Colonic mucosa (tissue), 4 donors: Measurements from ENCODE around the gene PROSER2. TPM values are rescaled to one million over a fixed set of nuclear protein-coding genes. Genes with fewer than 3 reads are reported as not detected.

Experiments
- DNase-seq: peaks from one replicate; pipeline ENCODE4 v3.0.0-alpha.2; 2020
- H3K27ac ChIP-seq: fragments of 200-600 bp; one replicate; pipeline ENCODE4 v1.8.0; 2021
- H3K27me3 ChIP-seq: fragments of 200-600 bp; one replicate; pipeline ENCODE4 v1.8.0; 2021
- H3K36me3 ChIP-seq: fragments of 200-600 bp; one replicate; pipeline ENCODE4 v1.8.0; 2021
- H3K4me1 ChIP-seq: fragments of 200-600 bp; one replicate; pipeline ENCODE4 v1.8.0; 2021; ENCODE audit warnings: mild to moderate bottlenecking
- H3K4me3 ChIP-seq: fragments of 200-600 bp; one replicate; pipeline ENCODE4 v1.8.0; 2021
- H3K9ac ChIP-seq, 2 donors: one replicate each; pipeline ENCODE4 v1.7.0; 2013; ENCODE audit warnings: control low read depth in 2 of 2, low read depth in 2 of 2, low read length in 2 of 2
- H3K9me3 ChIP-seq: fragments of 200-600 bp; one replicate; pipeline ENCODE4 v1.8.0; 2021
- intact Hi-C: fragments of 100-400 bp; cut with DNase I; formaldehyde crosslinking; loops from one replicate; pipeline ENCODE4 v1.14.1; 2022
- total RNA-seq, 2 donors: library from RNA; stranded (reverse); fragmentation: NEBNext Ultra II Directional in 1 of 2; extraction: Animal tissue kit (Norgen Biotek cat#: 25700) in 1 of 2; gene quantifications; one replicate each; pipeline ENCODE4 v1.2.1, GENCODE V29; 2021
- TF ChIP-seq, protein P1 (sequence below): fragments of 200-600 bp; IDR thresholded peaks from one replicate; pipeline ENCODE4 v1.8.0; 2022; ENCODE audit warnings: antibody characterized with exemption, mild to moderate bottlenecking
- donor health status: healthy.
- donor health status: DM: no; HTN: no; CAD: no.
- donor health status: DM: no; HTN: no; CAD: no.

Gene PROSER2
- total RNA-seq, 2 donors from 2014 or later, result 12.9 to 16.2 TPM

GRCh38 chr10:11828682-11829284 is 5.6 kb downstream of the PROSER2 start:
- no peaks in the 10 kb centered on the region for H3K27me3 ChIP-seq
- peaks cover 6% of the 10 kb centered on the region for H3K4me1 ChIP-seq
- H3K9me3 ChIP-seq, result no peaks in the 10 kb centered on the region
- H3K27ac ChIP-seq, result no peak overlapping the region
- H3K36me3 ChIP-seq, result no peaks in the 10 kb centered on the region
- H3K4me3 ChIP-seq, result no peak overlapping the region
- H3K9ac ChIP-seq, result no peak overlapping the region
- TF ChIP-seq, protein P1, sequence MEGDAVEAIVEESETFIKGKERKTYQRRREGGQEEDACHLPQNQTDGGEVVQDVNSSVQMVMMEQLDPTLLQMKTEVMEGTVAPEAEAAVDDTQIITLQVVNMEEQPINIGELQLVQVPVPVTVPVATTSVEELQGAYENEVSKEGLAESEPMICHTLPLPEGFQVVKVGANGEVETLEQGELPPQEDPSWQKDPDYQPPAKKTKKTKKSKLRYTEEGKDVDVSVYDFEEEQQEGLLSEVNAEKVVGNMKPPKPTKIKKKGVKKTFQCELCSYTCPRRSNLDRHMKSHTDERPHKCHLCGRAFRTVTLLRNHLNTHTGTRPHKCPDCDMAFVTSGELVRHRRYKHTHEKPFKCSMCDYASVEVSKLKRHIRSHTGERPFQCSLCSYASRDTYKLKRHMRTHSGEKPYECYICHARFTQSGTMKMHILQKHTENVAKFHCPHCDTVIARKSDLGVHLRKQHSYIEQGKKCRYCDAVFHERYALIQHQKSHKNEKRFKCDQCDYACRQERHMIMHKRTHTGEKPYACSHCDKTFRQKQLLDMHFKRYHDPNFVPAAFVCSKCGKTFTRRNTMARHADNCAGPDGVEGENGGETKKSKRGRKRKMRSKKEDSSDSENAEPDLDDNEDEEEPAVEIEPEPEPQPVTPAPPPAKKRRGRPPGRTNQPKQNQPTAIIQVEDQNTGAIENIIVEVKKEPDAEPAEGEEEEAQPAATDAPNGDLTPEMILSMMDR, result no peak
- no peak for DNase-seq
- intact Hi-C loops, result no loop called here

- no peak for DNase-seq
- Histone ChIP-seq H3K4me3 (no peak overlapping the region), H3K9ac (no peak overlapping the region), H3K4me1 (peaks cover 6% of the 10 kb centered on the region), H3K27ac (no peak overlapping the region), H3K36me3 (no peaks in the 10 kb centered on the region), H3K9me3 (no peaks in the 10 kb centered on the region), H3K27me3 (no peaks in the 10 kb centered on the region)
- intact Hi-C loops, result no loop called here
- TF ChIP-seq, protein P1, result no peak
Measured at GRCh38 chr10:11830836-11831519, 7.8 kb downstream of the PROSER2 start.

DNA sequence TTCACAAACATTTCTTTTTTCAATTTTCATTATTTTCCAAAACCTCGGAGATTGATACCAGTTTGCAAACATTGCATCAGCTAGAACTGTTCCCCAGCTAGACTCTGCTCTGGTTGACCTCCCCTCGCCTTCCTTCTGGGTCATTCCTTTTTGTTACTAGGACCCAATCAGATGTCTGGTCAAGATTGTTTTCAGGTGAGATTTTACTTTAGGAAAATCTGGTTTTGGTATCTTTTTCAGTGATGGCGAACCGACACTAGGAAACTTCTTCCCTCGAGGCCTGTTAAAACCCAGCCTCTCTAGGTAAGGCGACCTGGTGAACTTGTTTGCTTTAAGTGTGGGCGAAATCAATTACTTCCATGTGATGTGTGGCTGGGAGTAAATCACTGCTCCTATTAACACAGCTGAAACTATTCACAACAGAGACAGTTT is 8.4 kb downstream of the PROSER2 start:
- Histone ChIP-seq H3K9ac (no peak overlapping the region), H3K27ac (no peak overlapping the region), H3K4me3 (no peak overlapping the region), H3K4me1 (peaks cover 6% of the 10 kb centered on the region), H3K36me3 (no peaks in the 10 kb centered on the region), H3K9me3 (no peaks in the 10 kb centered on the region), H3K27me3 (no peaks in the 10 kb centered on the region)
- TF ChIP-seq, protein P1, result no peak
- no peak for DNase-seq
- intact Hi-C loops, result no loop called here

GRCh38 chr10:11832042-11832441 is 8.9 kb downstream of the PROSER2 start:
- Histone ChIP-seq H3K27ac (no peak overlapping the region), H3K9ac (no peak overlapping the region), H3K4me3 (no peak overlapping the region), H3K27me3 (no peaks in the 10 kb centered on the region), H3K4me1 (peaks cover 6% of the 10 kb centered on the region), H3K9me3 (no peaks in the 10 kb centered on the region), H3K36me3 (no peaks in the 10 kb centered on the region)
- DNase-seq, result no peak
- intact Hi-C loops, result no loop called here
- TF ChIP-seq, protein P1, result no peak

DNA sequence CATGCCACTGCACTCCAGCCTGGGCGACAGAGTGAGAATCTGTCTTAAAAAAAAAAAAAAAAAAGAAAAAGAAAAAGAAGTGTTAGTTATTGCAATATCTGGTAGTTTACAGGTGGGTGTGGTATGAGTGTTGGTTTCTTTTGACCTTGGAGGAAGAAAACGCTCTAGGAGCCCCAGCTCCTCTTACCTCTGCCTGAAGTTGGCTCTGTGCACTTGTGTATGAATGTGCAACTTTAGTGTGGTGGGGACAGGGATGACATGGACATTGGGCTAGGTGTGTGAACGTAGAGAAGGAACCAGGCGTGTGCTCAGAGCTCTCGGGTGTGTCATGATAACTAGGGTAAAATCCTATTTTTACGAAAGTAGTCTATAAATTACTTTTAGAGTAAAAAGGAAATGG is 11.9 kb downstream of the PROSER2 start:
- intact Hi-C loops, result no loop called here
- TF ChIP-seq, protein P1, result no peak
- Histone ChIP-seq H3K9me3 (no peaks in the 10 kb centered on the region), H3K27ac (no peak overlapping the region), H3K4me1 (peaks cover 6% of the 10 kb centered on the region), H3K36me3 (no peaks in the 10 kb centered on the region), H3K27me3 (no peaks in the 10 kb centered on the region), H3K4me3 (no peak overlapping the region), H3K9ac (no peak overlapping the region)
- no peak for DNase-seq
